Measurements from ENCODE around the gene UVRAG.

UVRAG gene

DNA sequence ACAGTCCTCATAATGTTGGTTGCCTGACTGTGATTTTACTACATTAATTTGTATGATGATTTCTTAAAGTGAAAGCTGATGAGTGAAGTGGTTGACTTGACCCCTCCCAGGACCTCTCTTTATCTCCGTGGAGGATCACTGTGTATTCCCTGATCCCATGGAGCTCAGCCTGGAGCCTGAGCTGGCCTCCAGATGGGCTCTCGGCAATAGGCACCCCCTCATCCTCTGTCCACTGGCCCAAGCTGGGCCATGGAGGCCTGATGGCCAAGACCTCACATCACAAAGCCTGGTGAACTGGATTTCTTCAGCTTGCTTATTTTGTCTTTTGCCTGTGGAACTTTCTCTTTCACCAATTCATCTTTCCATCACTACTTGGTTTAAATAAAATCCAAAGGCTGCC, 316.1 kb downstream of the UVRAG start:
- no peak for DNase-seq

DNA sequence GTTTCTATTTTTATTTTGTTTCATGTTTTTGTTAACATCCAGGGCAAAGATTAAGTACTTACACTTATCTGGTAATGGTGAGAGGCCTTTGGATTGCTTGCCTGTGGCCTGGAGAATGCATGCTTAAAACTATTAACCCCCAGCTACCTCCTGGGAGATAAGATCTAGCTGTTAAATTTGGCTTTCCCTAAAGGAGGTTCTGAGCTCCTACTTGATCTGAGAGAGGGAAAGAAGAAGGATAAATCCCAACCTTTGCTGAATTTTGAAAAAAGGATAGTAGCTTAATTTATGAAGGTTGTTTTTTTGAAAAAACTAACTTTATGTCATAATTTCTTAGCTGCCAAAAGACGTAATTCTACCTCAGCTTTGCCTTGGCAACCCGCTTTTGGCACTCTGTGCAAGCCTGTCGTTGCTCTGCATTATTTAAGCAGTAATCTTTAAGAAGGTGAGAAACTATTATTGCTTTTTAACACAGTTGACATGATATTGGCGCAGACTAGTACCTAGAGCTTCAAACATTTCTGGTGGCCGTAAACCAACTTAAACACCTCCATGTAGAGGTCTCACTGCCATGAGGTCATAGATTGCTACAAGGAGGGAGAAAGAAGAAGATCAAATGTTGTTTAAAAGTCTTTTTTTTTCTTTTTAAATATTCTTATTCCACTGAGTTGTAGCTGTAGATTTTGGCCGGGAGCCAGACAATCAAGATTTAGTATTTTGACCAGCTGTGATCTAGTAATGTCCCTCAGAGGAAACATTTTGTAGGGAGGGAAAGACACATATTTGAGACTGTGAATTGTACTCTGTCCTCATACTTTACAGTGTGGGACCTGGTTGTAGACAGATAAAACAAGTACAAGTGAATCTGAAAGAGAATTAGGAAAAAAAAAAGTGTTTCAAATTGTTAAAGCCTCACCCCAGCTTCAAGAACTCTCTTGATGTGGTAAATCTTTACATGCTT, 316.9 kb downstream of the UVRAG start:
- DNase-seq, result no peak

DNA sequence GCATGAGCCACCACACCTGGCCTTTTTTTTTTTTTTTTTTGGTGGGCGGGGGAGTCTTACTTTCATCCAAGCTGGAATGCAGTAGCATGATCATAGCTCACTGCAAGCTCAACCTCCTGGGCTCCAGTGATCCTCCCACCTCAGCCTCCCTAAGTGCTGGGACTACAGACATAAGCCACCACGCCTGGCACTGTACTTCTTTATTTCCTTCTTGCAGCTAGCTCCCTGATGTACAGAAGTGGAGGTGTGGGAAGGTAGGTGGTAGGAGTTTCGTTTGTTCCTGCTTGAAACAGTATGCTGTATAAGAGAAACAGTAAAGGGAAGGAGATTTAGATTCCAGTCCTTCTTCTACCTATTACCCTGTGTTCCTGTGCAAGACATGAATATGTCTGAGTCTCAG, 319.2 kb downstream of the UVRAG start:
- DNase-seq, result no peak

DNA sequence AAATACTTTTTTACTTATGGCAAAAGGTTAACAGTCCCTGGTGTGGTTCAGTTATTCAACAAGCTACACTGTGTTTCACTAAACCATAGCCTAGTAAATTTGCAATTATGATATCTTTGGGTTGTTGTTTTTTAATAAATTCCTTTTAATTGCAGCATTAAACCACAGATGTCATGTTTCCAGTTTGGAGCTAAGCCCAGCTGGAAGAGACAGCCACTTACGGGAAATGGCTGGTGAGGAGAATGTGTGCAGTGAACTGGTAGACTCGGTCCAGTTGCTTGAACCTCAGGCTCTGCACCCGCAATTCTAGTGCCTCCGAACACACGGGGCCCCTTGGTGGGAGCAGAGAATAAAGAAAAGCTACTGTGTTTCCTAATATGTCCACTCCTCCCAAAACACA, 320.5 kb downstream of the UVRAG start:
- DNase-seq, result no peak

DNA sequence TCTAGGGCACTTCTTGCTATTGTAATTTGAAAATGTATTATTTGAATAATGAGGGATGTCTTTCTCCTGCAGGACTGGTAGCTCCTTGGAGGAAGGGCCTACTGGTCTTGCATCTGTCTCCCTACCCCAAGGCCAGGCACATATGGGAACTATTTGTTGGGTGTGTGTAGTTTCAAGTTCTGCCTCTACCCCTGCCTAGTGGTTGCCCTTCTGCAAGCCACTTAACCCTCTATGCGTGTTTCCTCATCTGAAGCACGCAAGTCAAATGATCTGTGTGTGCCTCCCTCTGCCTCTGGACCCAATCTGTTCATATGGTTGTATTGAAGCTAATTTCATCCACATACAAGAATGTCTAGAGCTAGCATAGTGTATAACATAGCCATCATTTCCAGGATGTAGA, 324.3 kb downstream of the UVRAG start:
- no peak for DNase-seq

DNA sequence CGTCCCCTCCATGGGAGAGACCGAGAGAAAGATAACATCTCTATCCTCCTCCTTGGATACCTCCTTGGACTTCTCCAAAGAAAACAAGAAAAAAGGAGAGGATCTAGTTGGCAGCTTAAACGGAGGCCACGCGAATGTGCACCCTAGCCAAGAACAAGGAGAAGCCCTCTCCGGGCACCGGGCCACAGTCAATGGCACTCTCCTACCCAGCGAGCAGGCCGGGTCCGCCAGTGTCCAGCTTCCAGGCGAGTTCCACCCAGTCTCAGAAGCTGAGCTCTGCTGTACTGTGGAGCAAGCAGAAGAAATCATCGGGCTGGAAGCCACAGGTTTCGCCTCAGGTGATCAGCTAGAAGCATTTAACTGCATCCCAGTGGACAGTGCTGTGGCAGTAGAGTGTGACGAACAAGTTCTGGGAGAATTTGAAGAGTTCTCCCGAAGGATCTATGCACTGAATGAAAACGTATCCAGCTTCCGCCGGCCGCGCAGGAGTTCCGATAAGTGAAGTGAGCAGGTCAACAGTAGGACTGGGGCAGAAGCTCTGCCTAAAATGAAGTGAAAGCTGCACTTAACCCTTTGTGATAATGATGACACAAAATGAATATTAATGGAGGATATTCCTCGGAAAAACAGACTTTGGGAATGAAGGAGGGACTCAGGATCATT, 326.0 kb downstream of the UVRAG start:
- DNase-seq, result no peak

DNA sequence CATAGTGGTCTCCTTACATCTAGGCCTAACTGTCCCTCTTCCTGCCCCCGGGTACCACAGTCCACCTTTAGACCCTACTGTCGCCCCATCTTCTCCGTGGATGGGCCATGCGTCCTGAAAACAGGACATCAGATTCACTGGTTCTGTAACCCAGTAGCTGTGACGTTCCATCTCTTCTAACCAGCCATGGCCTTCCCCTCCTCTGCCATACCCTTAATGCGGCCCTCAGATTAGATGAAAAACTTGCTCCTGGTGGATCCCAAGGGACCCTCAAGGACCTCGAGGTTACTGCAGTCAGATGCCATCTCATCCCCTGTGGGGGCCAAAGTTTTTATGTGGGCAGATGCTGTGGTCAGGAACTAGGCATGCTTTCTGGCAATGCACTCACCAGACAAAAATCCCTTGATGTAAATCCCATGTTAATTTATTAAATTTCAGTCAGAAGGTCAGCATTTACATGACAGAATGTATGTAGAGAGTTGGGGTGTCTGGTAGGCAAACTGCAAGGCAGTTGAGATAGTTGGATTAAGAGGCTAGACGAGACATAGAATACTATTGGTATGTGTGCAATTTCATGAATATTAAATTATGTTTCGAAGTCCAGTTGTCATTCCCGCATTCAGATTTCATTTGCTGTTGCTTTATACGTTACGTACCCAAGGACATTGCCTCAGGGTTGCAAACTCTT, 327.0 kb downstream of the UVRAG start:
- DNase-seq, result no peak

DNA sequence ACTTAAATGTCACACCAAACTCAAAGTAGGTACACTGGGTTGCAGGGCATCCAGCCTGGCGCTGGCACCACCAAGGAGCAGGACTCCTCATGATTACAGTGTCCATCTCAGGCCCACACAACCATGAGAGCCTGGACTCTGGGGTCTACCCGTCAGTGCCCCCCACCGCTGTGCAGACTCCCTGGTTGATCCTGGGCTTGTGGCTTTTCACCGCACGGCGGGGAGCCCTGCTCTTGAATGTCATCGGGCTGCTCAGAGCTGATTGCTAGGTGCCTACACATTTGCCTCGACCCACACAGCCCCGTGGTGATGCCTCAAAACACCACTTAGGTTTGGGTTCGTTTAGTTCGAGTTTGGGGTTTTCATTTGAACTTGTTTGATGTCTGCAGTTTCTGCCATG, 328.3 kb downstream of the UVRAG start:
- DNase-seq, result no peak

DNA sequence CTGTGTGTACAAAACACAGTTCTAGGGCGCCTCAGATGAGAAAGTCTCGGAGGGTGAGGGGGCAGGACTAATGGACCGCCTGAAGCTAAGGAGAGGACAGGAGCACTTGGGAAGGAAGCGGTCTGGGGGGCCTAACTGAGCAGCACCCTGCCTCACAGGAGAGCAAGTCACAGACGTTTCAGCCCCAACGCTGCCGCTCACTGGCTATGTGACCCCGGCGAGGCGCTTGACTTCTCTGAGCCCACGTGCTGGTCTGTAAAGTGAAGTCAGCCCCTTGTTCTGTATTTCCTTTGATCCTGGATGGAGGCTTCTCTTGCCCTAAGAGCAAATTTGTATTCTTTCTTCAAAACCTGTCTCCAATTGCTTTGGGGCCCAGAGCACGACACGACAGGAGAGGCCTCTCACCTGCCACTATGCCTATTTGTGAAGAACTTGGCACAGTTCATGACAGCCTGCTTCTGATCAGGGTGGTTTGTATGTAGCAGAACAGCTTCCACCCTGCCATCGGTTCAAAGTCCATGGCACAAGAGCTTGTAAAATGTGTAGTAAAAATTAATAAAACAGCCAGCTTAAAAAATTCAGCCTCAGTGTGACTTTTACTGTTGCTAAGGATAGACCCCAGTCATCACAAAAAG, 332.2 kb downstream of the UVRAG start:
- no peak for DNase-seq

DNA sequence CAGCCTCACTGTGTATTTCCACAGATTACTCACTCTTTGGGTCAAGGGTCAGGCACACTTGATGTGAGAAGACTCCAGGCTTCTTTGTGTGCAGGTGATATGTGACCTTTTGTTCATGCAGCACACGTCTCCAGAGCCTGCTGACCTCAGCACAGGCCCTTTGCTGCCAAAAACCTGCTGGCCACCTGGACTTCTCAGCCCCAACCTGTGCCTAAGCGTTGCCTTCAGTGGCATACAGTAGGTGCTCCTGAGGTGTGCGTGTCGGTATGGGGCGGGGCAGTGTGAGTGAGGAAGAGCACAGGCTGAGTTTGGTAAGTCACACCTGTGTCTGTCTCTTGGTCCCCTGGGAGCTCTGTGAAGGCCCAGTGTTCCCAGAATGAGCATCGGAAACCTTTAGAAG, 333.2 kb downstream of the UVRAG start:
- no peak for DNase-seq

DNA sequence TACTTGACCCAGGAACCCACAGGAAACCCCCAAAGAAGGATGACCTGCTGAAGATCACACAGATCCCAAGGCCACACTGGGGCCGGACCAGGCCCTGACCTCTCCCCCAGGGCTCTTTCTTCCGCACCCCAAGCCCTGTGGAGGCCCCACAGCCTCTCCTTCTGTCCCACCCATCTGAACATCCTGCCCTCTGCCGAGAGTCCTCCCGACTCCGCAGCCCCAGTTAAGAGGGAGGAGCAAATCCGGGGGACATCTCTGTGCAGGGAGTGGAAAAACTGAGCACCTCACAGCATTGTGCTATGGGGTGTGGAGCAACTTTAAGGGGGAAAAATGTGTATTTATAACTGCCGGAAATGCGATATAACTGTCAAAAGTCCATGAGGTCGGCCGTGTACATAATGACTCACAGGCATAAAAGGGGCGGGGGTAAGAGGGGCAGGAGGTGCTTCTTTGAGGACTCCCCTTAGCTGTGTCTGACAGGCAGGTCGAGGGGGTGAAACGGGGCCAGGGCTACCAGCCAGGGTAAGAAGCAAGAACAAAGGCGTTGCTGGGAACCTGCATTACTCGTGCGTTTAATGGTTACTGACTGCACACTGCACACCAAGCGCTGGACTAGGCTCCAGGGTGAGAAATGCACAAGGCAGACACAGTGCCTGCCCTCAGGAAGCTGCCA, 334.1 kb downstream of the UVRAG start:
- DNase-seq, result no peak

DNA sequence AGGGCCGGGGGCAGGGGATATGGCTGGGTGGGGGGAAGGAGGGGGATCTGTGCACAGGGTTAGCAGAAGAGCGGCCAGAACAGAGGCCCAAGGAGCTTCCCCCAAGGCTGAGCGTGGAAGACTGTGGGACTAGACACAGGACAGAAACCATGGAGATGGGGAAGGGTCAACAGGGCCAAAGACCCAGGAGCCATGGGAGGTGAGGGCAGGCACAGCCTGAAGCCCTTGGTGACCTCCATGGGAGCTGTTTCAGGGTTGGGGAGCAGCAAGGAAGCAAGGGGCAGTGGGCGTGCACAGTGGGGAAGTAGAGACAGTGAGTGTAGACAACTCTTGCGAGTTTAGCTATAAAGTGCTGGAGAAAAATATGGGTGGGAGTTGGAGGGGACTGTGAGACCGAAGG, 334.7 kb downstream of the UVRAG start:
- no peak for DNase-seq

DNA sequence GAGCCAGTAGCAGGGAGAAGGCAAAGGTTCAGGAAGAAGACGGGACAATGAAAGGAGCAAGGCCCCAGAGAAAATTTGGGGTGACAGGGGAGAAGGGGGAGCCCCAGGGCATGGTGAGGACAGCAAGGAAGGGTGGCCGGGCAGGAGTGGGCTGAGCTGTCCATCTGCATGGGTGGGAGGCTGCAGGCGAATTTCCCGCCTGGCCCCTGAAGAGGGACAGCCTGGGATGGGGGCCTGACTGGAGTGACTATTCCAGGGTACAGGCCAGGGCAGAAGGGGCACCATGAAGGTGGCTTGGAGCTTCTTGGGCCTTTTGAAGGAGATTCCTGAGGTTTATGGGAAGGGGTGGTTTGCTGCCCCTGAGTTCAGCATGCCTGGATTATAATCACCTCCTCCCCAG, 335.1 kb downstream of the UVRAG start:
- no peak for DNase-seq

DNA sequence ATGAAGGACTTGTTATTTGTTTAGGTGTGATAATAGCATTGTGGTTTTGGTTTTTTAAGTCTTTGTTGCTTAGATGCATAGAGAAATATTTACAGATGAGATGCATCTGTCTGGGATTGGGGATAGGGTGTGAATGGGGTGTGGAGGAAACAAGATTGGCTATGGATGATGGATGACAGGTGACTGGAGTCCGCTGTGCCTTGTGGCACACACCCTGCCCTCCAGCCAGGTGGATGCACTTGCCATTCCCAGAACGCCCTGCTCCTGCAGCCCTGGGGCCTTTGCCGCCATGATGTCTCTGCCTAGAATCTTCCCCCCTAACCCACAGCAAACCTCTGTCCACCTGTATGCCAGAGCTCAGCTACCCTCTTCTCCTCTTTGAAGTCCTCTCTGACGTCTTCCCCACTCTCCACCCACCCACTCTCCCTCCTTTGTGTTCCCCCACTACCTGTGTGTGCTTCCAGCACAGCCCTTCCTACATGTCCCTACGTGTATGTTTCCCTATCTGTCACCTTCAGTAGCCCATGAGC, 336.6 kb downstream of the UVRAG start:
- peak; percentile 14 for DNase-seq

DNA sequence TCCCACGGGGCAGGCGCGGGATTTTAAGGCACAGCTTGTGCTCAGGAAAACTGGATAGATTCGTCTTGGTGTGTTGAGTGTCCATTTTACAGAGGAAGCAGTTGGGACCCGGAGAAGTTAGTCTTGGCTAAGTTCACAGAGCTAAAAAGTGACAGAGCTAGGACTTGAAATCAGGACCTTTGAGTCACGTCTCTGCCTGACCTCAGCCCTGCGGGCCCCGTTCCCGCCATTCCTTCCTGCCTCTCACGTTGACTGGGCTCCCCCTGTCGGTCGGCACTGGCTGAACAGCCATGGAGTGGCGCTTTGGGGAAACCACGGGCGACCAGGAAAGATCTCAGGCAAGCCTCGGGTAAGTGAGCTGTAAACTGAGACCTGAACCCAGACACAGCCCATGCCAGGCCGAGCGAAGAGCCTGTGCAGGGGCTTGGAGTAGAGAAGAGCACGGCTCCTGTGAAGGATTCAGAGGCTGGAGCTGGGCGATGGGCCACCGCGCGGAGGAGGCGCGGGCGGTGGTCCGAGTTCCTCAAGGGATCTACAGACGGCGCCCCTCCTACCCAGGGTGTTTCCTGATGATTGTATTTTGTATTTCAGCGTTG, 337.2 kb downstream of the UVRAG start:
- DNase-seq, result no peak

DNA sequence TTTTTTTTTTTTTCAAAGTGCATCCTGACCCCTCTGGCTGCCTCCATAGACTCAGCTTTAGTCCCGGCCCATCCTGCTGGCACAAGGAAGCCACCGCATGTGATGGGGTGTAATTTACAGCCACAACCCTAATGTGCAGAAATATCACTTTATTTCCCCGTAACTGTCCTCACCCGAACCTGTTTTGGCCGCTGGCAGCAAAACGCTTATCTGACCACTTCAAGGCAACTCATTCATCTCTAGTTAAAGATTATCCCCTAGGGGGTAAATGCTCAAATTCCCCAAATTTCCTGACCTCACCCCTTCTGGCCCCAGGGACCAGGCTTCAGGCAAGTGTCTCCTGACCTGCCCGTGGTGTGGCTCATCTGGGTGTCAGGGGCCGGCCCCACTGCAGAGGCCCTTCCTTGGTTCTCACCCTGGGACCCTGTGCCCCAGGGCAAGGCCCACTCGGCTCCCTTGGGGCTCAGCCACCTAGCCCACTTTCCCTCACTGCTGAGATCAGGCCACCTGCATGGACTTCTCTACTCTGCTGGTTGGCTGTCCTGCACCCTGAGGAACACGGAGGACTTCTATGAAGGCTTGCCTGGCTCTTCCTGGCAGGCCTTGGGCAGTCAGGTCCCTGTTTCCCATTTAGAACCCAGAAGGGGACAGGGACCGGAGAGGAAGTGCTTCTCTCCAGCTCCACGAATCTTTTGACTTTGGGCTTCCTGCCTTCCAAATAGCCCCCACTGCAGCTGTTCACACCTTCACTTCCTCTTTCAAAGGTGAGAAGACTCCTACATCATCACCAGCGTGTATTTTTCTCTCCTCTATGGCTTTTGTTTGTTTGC, 337.9 kb downstream of the UVRAG start:
- DNase-seq, result no peak

DNA sequence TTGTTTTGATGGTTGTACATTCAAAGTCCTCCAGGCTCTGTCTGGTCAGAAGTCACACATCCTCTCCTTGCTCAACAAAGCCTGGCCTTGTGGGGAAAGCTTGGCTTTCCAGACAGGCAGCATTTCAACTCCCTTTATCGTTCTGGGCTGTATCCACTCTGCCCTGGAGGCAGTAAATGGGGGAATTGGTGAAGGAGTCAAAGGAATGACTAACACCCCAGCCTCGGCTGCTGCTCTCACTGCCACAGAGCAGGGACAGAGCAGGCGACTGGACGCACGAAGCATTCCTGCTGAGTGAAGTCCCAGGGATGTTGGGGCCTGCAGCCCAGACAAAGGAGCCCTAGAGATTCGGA, 338.5 kb downstream of the UVRAG start:
- DNase-seq, result no peak

DNA sequence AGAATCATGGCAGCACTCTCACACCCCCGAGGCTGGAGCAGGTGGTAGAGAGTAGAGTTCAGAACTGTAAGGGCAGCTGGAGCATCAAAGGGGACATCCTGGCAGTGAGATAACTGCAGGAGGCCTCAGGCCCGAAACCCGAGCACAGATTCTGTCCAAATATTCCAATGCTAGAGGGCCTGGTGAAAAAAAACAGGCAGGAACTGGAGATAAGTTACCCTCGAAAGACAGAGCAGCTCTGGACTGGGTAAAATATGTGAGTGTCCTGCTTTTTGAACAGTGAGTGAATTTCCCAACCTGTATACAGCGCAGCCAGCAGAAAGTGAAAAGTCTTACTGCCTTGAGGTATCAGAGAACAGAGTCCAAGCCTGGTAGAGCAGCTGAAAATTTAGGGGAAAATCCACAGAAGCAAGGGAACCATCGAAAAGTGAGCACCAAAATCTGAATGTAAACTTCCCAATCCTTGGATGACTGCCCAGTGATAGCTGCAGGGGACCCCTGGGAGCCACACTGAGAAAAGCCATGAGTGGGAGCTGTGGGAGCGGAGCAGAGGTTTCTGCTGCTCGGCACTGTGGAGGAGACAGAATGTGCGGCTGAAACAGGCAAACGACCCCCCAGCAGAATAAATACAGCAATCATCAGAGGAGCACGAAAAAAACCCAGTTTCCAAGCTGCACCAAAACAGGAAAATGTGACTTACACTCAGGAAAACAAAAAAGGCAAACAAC, 340.7 kb downstream of the UVRAG start:
- DNase-seq, result no peak

DNA sequence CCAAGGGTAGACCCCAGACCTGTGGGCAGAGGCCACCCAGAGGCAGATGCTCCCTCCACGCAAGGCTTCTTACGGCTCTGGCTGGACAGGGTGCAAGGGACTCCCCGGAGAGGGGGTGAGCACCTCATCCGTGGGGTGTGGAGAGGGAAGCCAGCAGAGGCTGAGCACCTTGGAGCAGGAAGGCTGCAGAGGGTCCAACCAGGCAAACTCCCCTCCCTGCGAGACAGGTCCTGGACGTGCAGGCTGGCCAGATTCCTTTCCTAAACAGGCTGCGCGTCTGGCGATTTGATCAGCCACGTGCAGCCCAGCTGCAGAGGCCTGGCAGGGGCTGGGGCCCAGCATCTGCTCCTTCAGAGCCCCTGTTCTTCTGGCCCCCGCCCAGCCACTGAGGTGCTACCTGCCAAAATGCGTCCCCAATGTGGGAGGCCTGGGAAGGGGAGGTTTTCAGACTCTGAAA, 342.0 kb downstream of the UVRAG start:
- DNase-seq, result no peak

DNA sequence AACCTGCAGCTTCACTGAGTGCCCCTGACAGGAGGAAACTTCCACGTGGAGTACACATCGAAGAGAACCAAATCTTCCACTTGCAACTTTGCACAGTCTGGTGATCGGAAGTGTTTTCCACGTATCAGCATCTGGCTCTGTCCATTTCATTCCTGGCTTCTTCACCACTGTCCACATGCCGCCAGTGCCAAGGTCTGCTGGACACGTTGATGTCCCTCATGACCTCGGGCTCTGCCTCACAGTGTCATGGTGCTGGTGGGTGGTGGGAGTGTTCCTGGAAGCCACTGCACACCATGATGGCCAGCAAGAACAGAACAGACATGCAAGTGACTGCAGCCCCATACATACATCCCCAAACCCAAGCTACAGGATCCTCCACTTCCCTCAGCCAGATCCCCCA, 342.9 kb downstream of the UVRAG start:
- DNase-seq, result no peak
